Measurements from ENCODE around the gene RAI14.

GRCh38 chr5:34627794-34628193 lies 28.3 kb upstream of the RAI14 start:
- TF ChIP-seq CTCF (IDR thresholded peaks at IDR 0.05; ENCODE audit: low read length) (no peak), EZH2 (optimal IDR thresholded peaks at IDR 0.05; ENCODE audit: low read depth, low read length) (no peak), EZH2phosphoT487 (IDR thresholded peaks at IDR 0.05; ENCODE audit: low read length) (no peak)

Measured in MM.1S (cell line).